GM23338 (cell line): ENCODE results near the gene TRPC4.

Source experiments
- CREB1 ChIP-seq: fragments of 250-450 bp; sonication (Bioruptor Pico); IDR thresholded peaks from 2 replicates; pipeline ENCODE4 v1.5.0; 2020; ENCODE audit warnings: low read depth, mild to moderate bottlenecking, moderate library complexity
- CTCF ChIP-seq, 2 experiments: fragments of 200-600 bp in 1 of 2; sonication (generic) in 1 of 2; conservative IDR thresholded peaks; 2 replicates each; pipeline versions ENCODE4 v1.5.1 to v1.6.1; 2016 to 2017; ENCODE audit warnings: antibody characterized with exemption in 2 of 2, low read depth in 2 of 2, mild to moderate bottlenecking in 2 of 2, moderate library complexity in 1 of 2
- ETS1 ChIP-seq: IDR thresholded peaks from 2 replicates; pipeline ENCODE4 v1.6.1; 2016; ENCODE audit warnings: antibody characterized with exemption
- EZH2 ChIP-seq: fragments of 200-600 bp; sonication (generic); IDR thresholded peaks from one replicate; pipeline ENCODE4 v1.8.0; 2017; ENCODE audit warnings: antibody characterized with exemption, mild to moderate bottlenecking, low read depth; ENCODE audit not compliant: unreplicated experiment
- EZH2phosphoT487 ChIP-seq: fragments of 200-600 bp; sonication (generic); IDR thresholded peaks from one replicate; pipeline ENCODE4 v1.8.1; 2018; ENCODE audit warnings: antibody characterized with exemption; ENCODE audit not compliant: unreplicated experiment
- JUNB ChIP-seq: IDR thresholded peaks from one replicate; pipeline ENCODE4 v1.6.1; 2016; ENCODE audit warnings: antibody characterized with exemption; ENCODE audit not compliant: unreplicated experiment
- POLR2AphosphoS5 ChIP-seq: IDR thresholded peaks from 2 replicates; pipeline ENCODE4 v1.6.1; 2016; ENCODE audit warnings: antibody characterized with exemption, low read depth
- REST ChIP-seq: IDR thresholded peaks from one replicate; pipeline ENCODE4 v1.6.1; 2018; ENCODE audit warnings: antibody characterized with exemption; ENCODE audit not compliant: unreplicated experiment
- STAT1 ChIP-seq: IDR thresholded peaks from one replicate; pipeline ENCODE4 v1.6.1; 2016; ENCODE audit warnings: antibody characterized with exemption; ENCODE audit not compliant: unreplicated experiment
- ZNF114 ChIP-seq: fragments of 250-450 bp; sonication (Bioruptor Pico); IDR thresholded peaks from 2 replicates; pipeline ENCODE4 v1.5.0; 2020; ENCODE audit warnings: mild to moderate bottlenecking, moderate library complexity

GRCh38 chr13:37791699-37792098 is 77.9 kb downstream of the TRPC4 start:
- TF ChIP-seq POLR2AphosphoS5 = no peak
- TF ChIP-seq JUNB = no peak
- no peak for TF ChIP-seq ETS1
- no peak for TF ChIP-seq CTCF (conservative IDR thresholded peaks at IDR 0.05; ENCODE audit: low read depth in 2 of 2)
- TF ChIP-seq EZH2phosphoT487 = no peak
- TF ChIP-seq EZH2 = no peak
- TF ChIP-seq REST = no peak
- TF ChIP-seq STAT1 = no peak
- no peak for TF ChIP-seq ZNF114
- no peak for TF ChIP-seq CREB1 (CRISPR knock-in tag)
